ENCODE data around the gene ATAD3A.

Gene ATAD3A

GRCh38 chr1:1538989-1539309 is 27.0 kb downstream of the ATAD3A start:
- H3K27ac Mint-ChIP-seq, result no peak overlapping the region
- DNase-seq (ENCODE audit: low spot score in 2 of 2) (no peak), ATAC-seq (no peak)
- H3K4me3 Mint-ChIP-seq, result peak overlapping the region; percentile 50
- peaks cover 5% of the 10 kb centered on the region for H3K4me1 Mint-ChIP-seq
- peaks cover 10% of the 10 kb centered on the region for H3K36me3 Mint-ChIP-seq
- H3K9me3 Mint-ChIP-seq, result no peaks in the 10 kb centered on the region

- Mint-ChIP-seq H3K27ac (no peak overlapping the region), H3K4me3 (peak overlapping the region; percentile 50), H3K36me3 (peaks cover 10% of the 10 kb centered on the region), H3K9me3 (no peaks in the 10 kb centered on the region), H3K4me1 (peaks cover 5% of the 10 kb centered on the region)
- no peak for DNase-seq (ENCODE audit: low spot score in 2 of 2)
- no peak for ATAC-seq
Observed at GRCh38 chr1:1539310-1540089, 27.5 kb downstream of the ATAD3A start.

- ATAC-seq (peak; percentile 58), DNase-seq (ENCODE audit: low spot score in 2 of 2) (no peak)
- peaks cover 5% of the 10 kb centered on the region for H3K4me1 Mint-ChIP-seq
- peaks cover 10% of the 10 kb centered on the region for H3K36me3 Mint-ChIP-seq
- no peaks in the 10 kb centered on the region for H3K9me3 Mint-ChIP-seq
- H3K4me3 Mint-ChIP-seq, result peak within 1 kb of the TSS; percentile 50
- no peak within 1 kb of the TSS for H3K27ac Mint-ChIP-seq
Observed at GRCh38 chr1:1540090-1540817, 28.3 kb downstream of the ATAD3A start, which contains the start of gene TMEM240. Gene TMEM240, minus strand, starts transcription at chr1:1540624. Its CDS starts 278 bp downstream, at chr1:1540346.

GRCh38 chr1:1540818-1541628 is 29.1 kb downstream of the ATAD3A start:
- DNase-seq (ENCODE audit: low spot score in 2 of 2) (no peak), ATAC-seq (no peak)
- no peak overlapping the region for H3K4me3 Mint-ChIP-seq
- H3K27ac Mint-ChIP-seq, result no peak overlapping the region
- H3K36me3 Mint-ChIP-seq, result peaks cover 10% of the 10 kb centered on the region
- H3K9me3 Mint-ChIP-seq, result no peaks in the 10 kb centered on the region
- H3K4me1 Mint-ChIP-seq, result peaks cover 5% of the 10 kb centered on the region

GRCh38 chr1:1541956-1542765 is 30.2 kb downstream of the ATAD3A start:
- Mint-ChIP-seq H3K4me1 (peaks cover 5% of the 10 kb centered on the region), H3K4me3 (no peak overlapping the region), H3K9me3 (no peaks in the 10 kb centered on the region), H3K27ac (no peak overlapping the region), H3K36me3 (peaks cover 18% of the 10 kb centered on the region)
- DNase-seq (ENCODE audit: low spot score in 2 of 2) (no peak), ATAC-seq (no peak)

GRCh38 chr1:1542766-1543705 is 31.1 kb downstream of the ATAD3A start:
- H3K4me1 Mint-ChIP-seq, result peaks cover 5% of the 10 kb centered on the region
- DNase-seq (ENCODE audit: low spot score in 2 of 2) (no peak), ATAC-seq (no peak)
- H3K27ac Mint-ChIP-seq, result no peak overlapping the region
- H3K36me3 Mint-ChIP-seq, result peaks cover 23% of the 10 kb centered on the region
- no peak overlapping the region for H3K4me3 Mint-ChIP-seq
- no peaks in the 10 kb centered on the region for H3K9me3 Mint-ChIP-seq

GRCh38 chr1:1543706-1544099 is 31.7 kb downstream of the ATAD3A start:
- no peak overlapping the region for H3K27ac Mint-ChIP-seq
- H3K4me1 Mint-ChIP-seq, result peaks cover 5% of the 10 kb centered on the region
- H3K9me3 Mint-ChIP-seq, result no peaks in the 10 kb centered on the region
- H3K36me3 Mint-ChIP-seq, result peaks cover 23% of the 10 kb centered on the region
- H3K4me3 Mint-ChIP-seq, result no peak overlapping the region
- no peak for DNase-seq (ENCODE audit: low spot score in 2 of 2)
- ATAC-seq, result no peak

GRCh38 chr1:1544544-1544943 is 32.6 kb downstream of the ATAD3A start:
- no peak overlapping the region for H3K27ac Mint-ChIP-seq
- H3K9me3 Mint-ChIP-seq, result no peaks in the 10 kb centered on the region

GRCh38 chr1:1545946-1546737 is 34.2 kb downstream of the ATAD3A start:
- DNase-seq (ENCODE audit: low spot score in 2 of 2) (no peak), ATAC-seq (no peak)
- Mint-ChIP-seq H3K4me1 (no peaks in the 10 kb centered on the region), H3K36me3 (peaks cover 29% of the 10 kb centered on the region), H3K9me3 (no peaks in the 10 kb centered on the region), H3K27ac (no peak overlapping the region), H3K4me3 (no peak overlapping the region)

More at GRCh38 chr1:1544544-1544943, 32.6 kb downstream of the ATAD3A start:
- Mint-ChIP-seq H3K36me3 (peaks cover 23% of the 10 kb centered on the region), H3K4me3 (no peak overlapping the region), H3K4me1 (peaks cover under 1% of the 10 kb centered on the region)
- DNase-seq (ENCODE audit: low spot score in 2 of 2), result no peak
- no peak for ATAC-seq

GRCh38 chr1:1547011-1547410 is 35.0 kb downstream of the ATAD3A start:
- Mint-ChIP-seq H3K27ac (no peak overlapping the region), H3K36me3 (peaks cover 21% of the 10 kb centered on the region), H3K9me3 (no peaks in the 10 kb centered on the region), H3K4me3 (no peak overlapping the region), H3K4me1 (no peaks in the 10 kb centered on the region)
- DNase-seq (ENCODE audit: low spot score in 2 of 2) (no peak), ATAC-seq (no peak)

GRCh38 chr1:1547476-1547875 is 35.5 kb downstream of the ATAD3A start:
- Mint-ChIP-seq H3K36me3 (peaks cover 19% of the 10 kb centered on the region), H3K4me3 (no peak overlapping the region), H3K9me3 (no peaks in the 10 kb centered on the region), H3K27ac (no peak overlapping the region), H3K4me1 (no peaks in the 10 kb centered on the region)
- no peak for DNase-seq (ENCODE audit: low spot score in 2 of 2)
- no peak for ATAC-seq

- no peaks in the 10 kb centered on the region for H3K9me3 Mint-ChIP-seq
- ATAC-seq, result no peak
- H3K4me3 Mint-ChIP-seq, result no peak overlapping the region
- H3K36me3 Mint-ChIP-seq, result peaks cover 19% of the 10 kb centered on the region
- H3K27ac Mint-ChIP-seq, result no peak overlapping the region
- no peak for DNase-seq (ENCODE audit: low spot score in 2 of 2)
- H3K4me1 Mint-ChIP-seq, result no peaks in the 10 kb centered on the region
Observed at GRCh38 chr1:1548591-1548990, 36.6 kb downstream of the ATAD3A start.

- Mint-ChIP-seq H3K4me1 (peaks cover 5% of the 10 kb centered on the region), H3K9me3 (no peaks in the 10 kb centered on the region), H3K4me3 (no peak overlapping the region), H3K36me3 (peaks cover 27% of the 10 kb centered on the region), H3K27ac (no peak overlapping the region)
- ATAC-seq (no peak), DNase-seq (ENCODE audit: low spot score in 2 of 2) (no peak)
Observed at GRCh38 chr1:1550087-1550486, 38.1 kb downstream of the ATAD3A start.

All from stimulated activated effector memory CD8-positive, alpha-beta T cell treated with anti-CD3 and anti-CD28 coated beads, Interleukin-12 subunit alpha, Interleukin-12 subunit beta, amount 100 ng/mL, for 72 hours (primary cell).